ENCODE data around the gene CAPN2.
"Not testable (repeated sequence)": the region's sequence is repeated elsewhere in the genome, so short reads cannot be mapped to it uniquely, and the experiment has no call there.

CAPN2 gene

GRCh38 chr1:223794136-223794880, 82.0 kb downstream of the CAPN2 start:
- DNase-seq, result no peak

- no peak for DNase-seq
Observed at GRCh38 chr1:223796210-223796609, 83.9 kb downstream of the CAPN2 start.

DNA sequence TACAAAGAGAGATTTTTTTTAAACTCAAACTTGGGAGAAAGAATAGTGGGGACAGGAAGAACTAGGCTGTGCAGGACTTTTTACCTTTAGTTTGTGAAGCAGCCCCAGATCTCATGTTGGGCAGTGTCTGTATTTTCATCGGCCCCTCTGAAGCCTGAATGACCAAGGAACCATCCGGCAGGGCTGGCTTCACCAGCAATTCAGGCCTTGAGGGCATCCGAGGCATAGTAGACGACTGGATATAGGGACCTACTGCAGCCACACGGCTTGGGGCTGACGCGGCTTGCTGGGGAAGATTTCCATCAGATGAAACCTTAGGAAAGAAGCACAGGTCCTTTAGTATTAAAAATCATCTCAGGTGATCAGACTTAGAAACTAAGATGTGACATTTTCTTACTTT, 89.7 kb downstream of the CAPN2 start:
- no peak for DNase-seq

DNA sequence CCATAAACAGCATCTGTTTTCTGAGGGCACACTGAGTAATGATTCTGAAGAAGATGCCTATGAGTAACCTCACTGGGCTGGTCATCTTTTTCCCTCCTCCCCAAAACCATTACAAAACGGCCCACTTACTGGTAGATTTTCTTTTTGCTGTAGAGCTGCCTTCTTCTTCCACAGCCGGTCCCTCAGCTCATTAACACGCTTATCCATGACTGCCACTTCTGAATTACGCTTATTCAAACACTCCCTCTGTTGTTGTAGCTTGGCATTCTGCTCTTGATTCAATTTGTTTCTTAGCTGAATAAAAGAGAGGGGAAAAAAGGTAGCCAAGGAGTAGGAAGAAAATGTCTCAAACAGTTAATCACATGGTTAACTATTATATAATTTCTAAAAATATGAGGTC, 90.3 kb downstream of the CAPN2 start:
- DNase-seq, result no peak

DNA sequence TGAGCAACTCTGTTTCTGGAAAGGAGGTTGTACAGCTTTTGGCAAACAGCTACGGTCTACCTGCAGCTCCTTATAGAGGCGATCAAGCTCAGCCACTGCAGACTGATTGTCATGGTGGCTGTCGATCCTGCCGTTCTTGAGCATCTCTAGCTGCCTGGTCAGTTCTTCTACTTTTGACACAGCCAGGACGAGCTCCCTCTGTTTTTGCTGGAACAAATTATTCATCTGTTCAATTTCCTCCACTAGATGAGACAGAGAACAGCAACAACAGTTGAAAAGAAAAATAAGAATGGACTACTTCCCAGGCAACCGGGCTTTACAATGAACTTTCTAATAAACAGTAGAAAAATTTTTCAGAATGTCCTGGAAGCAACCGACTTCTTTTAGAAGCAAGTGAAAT, 90.9 kb downstream of the CAPN2 start:
- DNase-seq, result no peak

DNA sequence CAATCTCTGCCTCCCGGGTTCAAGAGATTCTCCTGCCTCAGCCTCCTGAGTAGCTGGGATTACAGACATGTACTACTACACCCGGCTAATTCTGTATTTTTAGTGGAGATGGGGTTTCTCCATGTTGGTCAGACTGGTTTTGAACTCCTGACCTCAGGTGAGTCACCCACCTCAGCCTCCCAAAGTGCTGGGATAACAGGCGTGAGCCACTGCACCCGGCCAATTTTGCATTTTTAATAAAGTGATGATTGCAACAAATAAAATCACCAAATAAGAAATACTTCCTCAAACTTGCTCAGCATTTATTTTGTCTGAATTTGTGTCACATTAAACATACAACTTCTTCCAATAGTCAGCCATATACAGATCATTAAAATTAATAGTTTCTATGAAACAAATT, 97.6 kb downstream of the CAPN2 start:
- not testable (repeated sequence) for DNase-seq

DNA sequence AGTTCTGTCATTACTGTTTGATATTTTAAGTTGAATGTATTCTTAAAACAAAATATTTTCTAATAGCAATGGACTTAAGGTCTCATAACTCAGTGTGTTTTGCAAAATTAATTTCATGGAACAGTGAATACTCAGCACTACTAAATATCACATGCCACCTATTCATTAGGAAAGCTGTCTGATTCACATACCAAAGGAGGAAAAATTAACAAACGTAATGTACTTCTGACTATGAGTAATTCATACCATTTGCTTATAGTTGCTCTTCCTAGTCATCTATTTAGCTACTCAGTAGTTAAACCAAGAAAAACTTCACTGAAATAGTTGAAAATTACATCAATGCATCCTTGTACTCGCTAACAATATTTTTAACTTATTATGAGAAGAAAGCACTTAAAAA, 98.2 kb downstream of the CAPN2 start:
- DNase-seq, result no peak

DNA sequence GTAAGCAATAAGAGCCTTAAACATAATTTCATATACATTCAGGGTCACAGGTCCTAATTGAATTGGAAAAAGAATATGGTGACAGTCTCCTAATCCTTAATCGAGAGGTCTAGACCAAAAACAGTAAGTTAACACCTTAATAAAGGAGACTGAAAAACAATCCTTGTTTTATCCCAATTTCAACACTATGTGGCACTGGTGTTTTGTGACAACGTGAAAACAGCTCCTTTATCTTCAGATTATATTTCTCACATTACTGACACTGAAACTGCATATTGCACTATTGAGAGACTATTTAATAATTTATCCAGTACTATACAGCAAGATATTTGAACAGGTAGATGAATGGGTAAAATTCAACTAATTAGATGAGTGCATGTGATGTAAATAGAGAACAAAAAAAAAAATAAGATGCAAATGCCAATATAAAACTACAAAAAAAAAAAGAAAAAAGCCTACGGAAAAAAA, 99.3 kb downstream of the CAPN2 start:
- no peak for DNase-seq

DNA sequence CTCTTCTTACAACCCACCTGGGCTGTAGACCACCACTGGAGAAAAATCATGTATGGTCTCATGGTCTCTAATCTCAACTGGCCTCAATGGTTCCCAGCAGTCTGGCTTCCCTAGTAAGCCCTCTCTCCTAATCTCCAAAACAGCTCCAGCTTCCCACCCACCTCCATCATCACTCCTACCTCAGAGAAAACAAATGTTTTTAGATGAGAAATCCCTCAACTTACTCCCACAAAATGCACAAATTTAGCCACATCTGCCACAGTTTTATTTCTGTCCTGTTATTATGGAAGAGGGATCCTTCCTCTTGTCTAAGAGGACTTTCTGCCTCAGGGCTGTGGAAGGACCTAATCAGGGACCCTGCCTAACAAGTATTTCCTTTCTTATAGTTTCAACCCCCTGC, 101.3 kb downstream of the CAPN2 start:
- DNase-seq, result no peak

DNA sequence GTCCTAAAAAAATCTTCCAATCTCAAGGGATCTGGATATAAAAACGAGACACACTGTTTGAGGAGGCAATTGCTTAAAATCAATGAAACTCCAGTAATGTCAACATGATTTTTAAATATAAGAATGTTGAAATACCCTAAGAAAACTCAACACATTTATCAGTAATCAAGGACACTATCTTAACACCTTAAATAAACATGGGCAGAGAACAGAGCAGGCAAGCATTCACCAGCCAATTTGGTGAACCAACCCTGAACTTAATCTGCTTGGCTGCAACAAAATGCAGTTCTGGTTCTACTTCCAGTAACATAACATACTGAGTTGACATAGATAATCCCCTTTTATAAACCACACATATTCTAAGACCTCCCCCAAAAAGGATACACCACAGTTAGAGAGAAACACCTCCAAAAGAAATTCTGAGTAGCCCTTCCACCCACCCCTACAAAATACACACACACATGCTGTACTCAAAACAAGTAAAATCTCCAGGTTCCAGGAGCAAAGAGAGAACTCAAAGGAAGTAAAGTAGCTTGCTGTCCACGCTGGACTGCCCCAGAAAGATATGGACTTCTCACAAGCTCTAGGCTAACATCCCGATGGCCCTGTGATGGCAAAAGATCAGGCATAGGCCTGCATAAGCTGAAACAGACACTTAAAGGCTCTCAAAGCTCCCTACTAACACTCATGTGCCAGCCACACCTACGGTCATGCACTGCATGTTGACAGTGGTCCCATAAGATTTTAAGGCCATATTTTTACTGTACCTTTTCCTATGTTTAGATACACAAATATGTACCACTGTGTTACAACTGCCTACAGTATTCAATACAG, 102.9 kb downstream of the CAPN2 start:
- no peak for DNase-seq

GRCh38 chr1:223815865-223816264, 103.5 kb downstream of the CAPN2 start:
- no peak for DNase-seq

DNA sequence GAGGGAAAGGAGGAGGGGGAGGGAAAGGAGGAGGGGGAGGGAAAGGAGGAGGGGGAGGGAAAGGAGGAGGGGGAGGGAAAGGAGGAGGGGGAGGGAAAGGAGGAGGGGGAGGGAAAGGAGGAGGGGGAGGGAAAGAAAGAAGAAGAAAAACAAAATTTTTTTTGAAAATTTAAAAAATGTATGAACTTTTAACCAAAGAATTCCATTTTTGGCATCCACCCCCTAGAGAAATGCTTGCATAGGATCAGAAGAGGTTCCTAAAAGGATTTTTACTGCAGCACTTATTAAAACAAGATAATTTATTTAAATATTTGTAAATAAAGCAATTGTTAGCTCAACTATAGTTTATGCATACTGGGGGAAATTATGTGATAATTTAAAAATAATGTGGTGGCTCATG, 104.9 kb downstream of the CAPN2 start:
- DNase-seq, result not testable (repeated sequence)

- no peak for DNase-seq
Observed at GRCh38 chr1:223819730-223820514, 107.6 kb downstream of the CAPN2 start.

DNA sequence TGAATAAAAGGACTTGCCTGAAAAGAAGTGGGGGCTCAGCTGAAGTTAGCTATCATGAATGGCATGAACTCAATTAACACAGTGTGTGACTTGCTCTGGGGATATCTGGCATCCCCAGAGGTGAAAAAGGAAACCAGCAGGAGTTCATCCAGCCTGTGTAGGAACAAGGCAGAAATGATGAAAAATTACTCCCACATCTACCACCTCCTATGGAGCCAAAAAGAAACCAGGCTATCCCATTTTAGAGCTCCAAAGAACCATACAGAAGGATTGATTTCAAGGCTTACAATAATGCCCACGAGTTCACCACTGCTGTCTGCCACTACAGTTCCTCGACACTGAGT, 108.1 kb downstream of the CAPN2 start:
- DNase-seq, result no peak

- no peak for DNase-seq
Observed at GRCh38 chr1:223820971-223821370, 108.6 kb downstream of the CAPN2 start.

DNA sequence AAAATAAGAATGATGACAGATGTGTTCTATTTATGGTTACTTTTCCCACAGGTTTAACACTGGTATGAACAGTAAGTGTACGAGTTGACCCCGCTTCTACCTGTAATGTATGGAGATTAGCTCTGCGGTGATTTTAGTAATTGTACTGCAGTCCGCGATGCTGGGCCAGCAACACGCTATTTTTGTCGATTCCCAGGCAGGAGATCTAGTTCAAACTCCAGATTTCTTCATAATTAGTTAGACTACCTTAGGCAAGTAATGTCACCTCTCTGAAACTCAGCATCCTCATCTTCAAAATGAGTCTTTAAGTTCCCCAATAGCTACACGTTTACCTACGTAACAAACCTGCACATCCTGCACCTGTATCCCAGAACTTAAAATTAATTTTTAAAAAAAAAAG, 111.9 kb downstream of the CAPN2 start:
- no peak for DNase-seq

- no peak for DNase-seq
Observed at GRCh38 chr1:223824712-223825111, 112.4 kb downstream of the CAPN2 start.

All from NCI-H187 treated with DMSO at 0.1 percent for 48 hours (cell line).